GM18502 (cell line): ENCODE data around the gene CDK15.
"Not testable (repeated sequence)": the region's sequence is repeated elsewhere in the genome, so short reads cannot be mapped to it uniquely, and the experiment has no call there.

Source experiments
- ATAC-seq: cut with Tn5 transposase; IDR thresholded peaks from one replicate; pipeline ENCODE4 v1.9.1; 2021; ENCODE audit warnings: mild to moderate bottlenecking; ENCODE audit not compliant: unreplicated experiment, poor library complexity

CDK15 gene

DNA sequence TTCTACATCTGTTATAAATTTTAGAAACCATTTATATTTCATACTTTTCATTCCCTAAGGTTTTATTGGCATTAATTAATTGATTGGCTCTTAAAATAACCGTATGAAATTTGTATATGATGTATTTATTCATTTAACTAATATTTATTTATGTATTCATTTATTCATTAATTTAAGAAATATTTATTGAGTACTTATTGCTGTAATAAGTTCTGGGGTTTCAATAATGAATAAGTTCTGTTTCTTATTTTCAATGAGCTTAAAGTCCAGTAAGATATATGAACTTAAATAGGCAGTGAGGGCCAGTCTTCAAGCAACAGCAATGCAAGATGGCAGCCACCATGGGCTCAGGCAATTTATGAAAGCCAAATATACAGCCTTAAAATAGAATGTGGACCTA, 17.9 kb downstream of the CDK15 start:
- ATAC-seq = no peak

DNA sequence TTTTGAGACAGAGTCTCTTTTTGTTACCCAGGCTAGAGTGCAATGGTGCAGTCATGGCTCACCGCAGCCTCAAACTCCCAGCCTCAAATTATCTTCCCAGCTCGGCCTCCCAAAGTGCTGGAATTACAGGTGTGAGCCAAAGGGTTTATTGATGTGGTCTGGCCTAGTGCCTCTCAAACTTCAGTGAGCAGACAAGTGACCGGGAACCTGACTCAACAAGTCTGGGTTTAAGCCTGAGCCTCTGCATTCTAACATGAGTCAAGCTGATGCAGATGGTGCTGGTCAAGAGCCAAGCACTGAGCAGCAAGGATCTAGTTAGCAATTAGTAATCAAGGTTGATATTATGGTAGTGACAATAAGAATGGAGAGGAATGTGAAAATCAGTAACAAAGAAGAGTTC, 21.3 kb downstream of the CDK15 start:
- no peak for ATAC-seq

DNA sequence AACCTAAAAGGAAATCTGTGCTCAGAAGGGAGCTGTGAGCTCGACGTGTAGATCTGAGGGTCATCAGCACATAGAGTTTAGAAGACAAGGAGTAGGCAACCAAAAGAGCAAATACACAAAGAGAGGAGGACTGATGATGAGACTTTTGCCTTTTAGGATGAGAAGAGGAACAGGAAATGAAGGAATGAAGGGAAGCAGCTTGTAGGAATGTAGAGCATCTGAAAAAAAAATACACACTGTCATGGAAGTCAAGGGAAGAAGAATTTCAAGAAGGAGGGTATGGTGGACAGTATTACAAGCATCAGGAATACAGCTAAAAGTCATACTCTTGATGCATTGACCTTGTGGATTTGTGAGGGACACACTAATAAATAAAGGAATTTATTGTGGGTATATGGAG, 21.9 kb downstream of the CDK15 start:
- ATAC-seq = no peak

DNA sequence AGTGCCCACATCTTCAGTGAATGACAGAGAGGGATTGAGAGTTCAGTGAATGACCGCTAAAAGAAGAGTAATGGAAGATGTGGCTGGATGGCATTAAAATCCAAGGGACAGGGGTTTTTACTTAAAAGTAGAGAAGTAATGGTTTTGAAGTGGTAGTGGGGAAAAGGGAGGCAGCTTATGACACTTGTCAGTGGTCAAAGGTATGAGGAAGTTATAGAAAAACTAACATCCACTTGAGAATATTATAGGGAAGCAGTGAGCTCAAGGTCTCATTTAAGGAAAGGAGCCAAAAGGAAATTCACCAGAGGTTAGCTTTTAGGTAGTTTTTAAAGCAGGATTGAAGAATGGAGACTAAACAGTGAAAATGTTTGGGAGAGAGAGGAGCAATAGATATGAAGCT, 24.3 kb downstream of the CDK15 start:
- ATAC-seq = no peak

DNA sequence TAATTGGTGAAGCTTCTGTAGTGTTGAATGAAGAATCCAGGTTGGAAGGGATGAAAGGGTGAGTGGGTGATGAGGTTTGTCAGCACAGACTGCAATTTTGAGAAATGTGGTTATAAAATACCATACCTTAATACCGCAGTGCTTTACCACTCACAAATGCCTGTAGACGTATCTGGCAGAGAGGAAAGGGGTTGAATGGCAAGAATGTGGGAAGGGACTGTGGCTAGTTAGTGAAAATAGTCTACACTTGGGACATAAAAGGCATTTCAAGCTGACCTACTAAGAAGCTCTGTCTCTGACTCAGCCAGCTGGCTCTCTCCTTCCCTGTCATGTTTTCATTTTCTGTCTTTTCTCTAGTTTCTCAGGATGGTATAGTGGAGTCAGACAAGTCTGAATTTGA, 25.1 kb downstream of the CDK15 start:
- ATAC-seq = no peak

DNA sequence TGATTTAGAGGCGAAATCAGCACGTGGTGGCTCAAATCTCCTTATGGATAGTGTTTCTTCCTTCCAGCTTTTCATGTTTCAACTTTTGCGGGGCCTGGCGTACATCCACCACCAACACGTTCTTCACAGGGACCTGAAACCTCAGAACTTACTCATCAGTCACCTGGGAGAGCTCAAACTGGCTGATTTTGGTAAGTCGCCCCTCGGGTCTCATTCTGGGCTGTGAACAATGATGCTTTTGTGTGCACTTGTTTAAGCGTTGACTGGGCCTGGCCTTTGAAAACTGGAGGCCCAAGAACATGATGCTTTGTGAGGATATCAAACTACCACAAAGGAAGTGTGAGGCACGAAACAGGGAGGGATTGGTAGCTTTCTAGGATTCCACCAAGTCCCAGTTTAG, 27.4 kb downstream of the CDK15 start:
- ATAC-seq = no peak

DNA sequence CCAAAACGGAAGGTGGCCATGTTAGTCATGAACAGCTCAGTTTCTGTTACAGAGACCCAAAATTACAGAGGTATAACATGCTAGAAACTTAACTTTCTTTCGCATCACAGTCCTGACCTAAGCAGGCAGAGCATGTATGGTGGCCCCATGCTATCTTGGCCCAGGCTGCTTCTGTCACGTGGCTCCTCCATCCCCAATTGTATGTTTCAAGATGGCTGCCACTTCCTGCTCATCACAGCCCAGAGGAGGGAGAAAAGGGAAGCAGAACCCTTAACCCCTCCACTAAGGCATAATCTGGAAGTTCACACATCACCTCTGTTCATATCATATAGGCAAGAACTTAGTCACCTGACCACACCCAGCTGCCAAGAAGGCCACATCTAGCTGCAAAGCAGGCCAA, 28.7 kb downstream of the CDK15 start:
- ATAC-seq = no peak

DNA sequence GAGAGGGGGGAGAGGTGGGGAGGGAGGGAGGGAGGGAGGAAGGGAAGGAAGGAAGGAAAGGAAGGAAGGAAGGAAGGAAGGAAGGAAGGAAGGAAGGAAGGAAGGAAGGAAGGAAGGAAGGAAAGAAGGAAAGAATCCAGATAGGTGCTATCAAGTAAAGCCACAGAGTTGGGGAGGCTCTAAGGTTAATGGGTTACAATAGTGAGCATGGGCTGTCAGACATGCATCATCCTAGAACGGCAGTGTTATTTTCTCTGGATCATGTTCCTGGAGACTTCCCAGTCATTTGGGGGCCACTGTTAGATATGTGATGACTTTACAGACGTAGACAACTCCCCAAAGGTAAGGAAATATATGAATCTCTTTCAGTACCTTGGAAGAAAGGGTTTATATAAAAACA, 31.1 kb downstream of the CDK15 start:
- no peak for ATAC-seq

DNA sequence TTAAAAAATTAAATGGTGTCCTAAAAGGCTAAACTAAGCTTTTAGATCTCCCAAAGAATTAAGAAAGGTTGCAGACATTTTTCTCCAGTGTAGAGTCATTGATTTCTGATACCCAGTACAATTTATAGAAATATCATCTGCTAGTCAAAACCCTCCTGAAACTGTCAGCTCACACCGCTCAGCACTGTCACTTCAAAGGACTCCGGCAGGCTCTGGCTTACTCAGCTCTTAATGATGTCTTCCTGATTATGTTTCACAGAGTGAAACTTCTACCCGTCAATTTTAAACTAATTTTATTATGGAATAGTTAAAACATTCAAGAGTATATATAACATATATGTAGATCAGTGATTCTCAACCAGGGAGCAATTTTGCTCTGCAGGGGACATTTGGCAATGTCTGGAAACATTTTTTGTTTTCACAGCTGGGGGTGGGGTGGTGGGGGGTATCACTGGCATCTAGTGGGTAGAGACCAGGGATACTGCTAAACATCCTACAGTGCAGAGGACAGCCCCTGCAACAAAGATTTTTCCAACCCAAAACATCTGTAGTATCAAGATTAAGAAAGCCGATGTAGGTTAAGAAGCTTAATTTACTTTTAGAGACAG, 31.6 kb downstream of the CDK15 start:
- ATAC-seq = no peak

DNA sequence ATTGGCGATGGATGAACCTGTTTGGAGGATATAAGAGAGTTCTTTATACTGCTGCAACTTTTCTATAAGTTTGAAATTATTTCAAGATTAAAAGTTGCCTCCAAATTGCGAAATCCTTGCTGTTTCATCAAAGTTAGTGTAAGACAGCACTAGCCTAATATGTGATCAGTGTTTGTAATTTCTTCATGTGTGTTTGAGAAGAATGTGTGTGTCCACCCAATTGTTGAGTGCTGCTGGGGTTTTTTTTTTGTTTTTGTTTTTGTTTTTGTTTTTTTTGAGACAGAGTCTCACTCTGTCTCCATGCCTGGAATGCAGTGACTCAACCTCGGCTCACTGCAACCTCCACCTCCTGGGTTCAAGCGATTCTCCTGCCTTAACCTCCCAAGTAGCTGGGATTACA, 33.4 kb downstream of the CDK15 start:
- no peak for ATAC-seq

DNA sequence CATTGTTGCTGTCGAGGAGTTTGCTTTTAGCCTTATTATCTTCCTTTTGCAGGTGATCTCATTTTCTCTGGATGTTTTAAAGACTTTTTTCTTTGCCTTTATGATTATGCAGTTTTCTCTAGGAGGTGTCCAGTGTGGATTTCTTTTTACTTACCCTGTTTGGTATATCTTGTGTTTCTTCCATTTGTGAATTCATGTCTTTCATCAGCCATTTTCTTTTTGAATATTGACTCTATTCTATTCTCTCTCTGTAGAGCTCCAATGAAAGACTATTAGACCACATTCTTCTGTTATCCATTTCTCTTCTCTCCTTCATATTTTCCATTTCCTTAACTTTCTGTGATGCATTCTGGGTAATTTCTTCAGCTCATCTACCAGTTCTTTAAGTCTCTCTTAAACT, 34.4 kb downstream of the CDK15 start:
- ATAC-seq = no peak

DNA sequence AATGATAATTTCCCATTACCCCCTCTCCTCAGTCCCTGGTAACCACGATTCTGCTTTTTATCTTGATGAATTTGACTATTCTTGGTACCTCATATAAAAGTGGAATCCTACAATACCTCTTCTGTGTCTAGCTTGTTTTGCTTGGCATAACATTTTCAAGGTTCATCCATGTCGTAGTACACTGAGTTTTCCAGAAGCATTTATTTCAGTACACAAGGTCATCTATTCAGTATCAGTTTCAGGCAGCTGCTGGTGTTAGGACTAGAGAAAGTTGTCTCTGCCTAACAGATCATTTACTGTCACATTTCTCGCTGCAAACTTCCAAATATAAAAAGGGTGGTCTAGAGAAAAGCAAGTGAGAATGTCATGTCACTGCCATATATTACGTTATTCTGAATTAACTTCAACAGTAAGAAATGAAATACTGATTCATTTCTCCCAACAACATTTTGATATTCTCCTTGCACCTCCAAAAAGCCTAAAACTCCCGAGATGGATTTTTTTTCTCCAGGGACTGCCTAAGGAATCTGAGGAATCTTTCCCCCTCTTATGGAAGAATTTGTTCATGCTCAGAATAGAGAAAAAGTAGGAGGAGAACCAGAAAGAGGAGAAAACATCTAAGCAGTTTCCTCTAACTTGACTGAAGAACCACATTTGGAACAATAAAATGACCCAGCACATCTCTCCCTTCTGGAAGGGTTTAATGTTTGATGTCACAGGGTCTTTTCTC, 36.0 kb downstream of the CDK15 start:
- ATAC-seq = no peak

DNA sequence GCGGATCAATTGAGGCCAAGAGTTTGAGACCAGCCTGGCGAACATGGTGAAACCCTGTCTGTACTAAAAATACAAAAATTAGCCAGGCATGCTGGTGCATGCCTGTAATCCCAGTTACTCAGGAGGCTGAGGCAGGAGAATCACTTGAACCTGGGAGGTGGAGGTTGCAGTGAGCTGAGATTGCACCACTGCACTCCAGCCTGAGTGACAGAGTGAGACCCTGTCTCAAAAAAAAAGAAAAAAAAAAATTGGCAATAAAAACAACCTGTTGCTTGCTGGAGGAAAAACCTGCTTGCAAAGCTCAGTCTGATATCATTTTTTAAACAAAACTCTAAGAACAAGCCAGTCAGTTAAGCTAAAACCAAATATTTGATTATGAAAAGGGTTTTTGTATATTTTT, 38.6 kb downstream of the CDK15 start:
- ATAC-seq = not testable (repeated sequence)

DNA sequence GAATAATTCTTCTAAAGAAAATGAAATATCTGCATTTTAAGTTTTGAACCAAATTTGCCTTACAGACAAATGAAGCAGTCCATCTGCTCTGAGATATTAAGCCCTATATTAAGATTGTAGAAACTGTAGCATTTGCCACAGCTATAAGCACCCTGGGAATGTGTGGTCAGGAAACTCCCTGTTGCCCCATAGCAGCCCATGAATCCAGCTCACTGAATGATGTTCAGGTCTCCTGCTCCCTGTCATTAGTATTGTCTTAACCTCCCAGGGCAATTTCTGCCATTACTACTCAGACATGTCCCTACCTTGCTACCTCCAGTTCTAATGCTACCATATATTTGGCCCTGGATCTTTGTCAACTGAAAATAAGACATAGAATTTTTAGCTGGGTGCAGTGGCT, 41.1 kb downstream of the CDK15 start:
- no peak for ATAC-seq

DNA sequence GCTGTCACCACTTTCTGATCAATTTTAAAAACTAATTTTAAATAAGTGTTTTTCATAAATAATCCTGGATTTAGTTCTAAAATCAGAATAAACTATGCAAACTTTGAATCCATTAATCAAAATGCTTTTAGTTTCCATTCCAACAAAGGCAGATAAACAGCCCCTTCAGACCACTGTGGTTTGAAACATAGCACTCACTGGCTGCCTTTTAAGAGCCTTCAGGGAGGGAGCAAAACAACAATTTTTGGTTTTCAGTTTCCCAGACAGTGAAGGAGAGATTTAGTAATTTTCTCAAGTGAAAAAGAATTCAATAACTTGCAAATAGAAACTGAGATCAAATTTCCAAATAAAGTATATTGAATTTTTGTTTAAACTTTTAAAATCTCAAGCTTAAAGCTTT, 46.1 kb downstream of the CDK15 start:
- no peak for ATAC-seq

DNA sequence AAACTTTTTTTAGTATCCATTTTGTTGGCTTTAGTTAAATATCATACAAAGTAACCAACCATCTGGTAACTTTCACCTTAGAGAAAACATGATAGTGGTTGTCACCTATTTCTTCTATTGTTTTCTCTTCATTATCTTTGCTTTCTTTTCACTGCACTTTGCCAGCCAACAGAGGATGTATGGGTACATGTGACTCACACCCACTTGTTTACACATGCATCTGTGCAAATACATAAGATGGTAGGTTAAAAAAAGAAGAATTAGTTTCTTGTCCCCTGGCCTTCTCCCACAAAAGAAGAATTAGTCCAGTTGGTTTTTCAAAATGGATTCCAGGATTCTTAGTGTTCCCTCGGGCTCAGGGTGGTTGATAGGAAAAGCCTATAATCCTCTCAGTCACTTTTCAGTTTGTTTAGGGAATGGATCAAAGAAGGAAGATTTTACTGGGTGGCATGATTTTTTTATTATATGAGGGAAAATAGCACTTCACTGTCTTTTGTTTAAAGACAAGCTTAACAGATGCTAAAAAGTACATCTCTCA, 46.6 kb downstream of the CDK15 start:
- ATAC-seq = no peak

DNA sequence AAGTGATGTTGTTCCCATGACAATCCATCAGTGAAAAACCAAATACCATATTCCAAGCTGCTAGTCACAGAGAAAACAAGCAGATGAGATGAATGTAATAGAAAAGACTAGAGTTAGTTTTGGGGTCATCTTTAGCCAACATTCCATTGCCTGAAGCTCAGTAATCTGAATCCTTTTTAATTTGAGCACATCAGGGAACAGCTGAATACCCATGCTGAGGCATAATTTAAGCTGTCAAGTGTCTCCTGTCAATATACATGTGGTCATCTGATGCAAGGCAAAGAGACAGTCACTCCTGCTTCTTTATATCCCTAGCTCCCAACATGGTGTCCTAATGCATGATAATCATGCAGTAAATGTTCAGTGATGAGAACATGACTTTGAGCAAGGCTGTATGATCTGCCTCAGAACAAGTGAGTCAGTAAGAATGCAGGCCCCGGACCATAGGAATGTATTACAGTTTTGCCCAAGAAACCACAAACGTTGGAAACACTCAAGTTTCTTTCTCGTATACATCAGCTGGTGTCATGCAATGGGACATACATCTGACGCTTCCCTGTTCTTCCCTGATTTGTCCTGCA, 48.0 kb downstream of the CDK15 start:
- ATAC-seq = no peak

DNA sequence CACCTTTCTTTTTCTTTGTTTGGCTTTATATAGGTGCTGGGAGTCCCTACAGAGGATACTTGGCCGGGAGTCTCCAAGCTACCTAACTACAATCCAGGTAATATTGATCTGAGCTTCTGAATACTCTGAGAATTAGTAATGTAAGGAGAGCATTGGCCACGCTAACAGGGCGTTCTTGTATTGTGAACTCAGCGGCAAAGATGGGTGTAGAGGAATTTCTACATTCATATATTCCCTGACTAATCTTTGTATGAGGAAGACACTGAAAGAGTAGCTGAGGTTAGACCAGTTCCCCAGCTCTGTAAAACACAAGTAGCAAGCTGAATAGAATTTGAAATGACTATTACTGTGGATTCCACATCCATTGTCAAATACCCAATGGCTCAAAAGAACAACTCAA, 48.5 kb downstream of the CDK15 start:
- no peak for ATAC-seq

DNA sequence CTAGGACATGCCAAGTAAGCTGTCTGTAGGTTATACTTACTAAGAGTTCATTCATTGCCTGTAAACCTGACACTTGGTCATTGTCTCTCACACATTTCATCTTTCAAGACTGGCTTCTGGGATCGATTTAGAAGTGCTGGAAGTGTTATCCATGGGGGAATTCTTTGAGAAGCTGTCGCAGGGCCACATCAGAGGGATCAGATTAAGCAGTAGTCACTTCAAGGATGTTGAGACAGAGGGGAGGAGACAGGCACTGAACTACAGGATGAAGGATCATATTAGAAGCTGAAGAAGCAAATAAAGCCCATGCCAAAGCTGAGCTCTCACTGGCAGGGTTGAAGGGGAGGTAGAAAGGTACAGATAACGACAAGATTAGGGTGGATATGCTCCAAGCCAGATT, 49.0 kb downstream of the CDK15 start:
- ATAC-seq = no peak

DNA sequence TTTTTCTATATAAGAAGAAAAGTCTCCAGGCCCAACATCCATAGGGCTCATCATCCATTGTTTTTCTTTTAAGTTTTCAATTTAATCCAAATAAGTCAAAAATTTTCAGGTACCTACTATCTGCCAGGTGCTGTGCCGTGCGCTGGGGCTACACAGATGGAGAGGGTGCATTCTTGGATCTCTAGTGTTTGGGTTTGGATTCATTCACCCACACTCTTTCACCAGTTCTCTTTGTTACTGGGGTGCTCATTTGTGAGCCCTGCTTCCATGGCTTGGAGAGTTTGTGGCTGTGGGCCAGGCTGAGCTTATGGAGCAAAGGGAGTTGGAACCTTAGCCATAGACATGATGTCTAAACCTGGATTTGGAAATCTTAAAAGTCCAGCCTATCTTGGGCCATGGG, 51.0 kb downstream of the CDK15 start:
- ATAC-seq = no peak

DNA sequence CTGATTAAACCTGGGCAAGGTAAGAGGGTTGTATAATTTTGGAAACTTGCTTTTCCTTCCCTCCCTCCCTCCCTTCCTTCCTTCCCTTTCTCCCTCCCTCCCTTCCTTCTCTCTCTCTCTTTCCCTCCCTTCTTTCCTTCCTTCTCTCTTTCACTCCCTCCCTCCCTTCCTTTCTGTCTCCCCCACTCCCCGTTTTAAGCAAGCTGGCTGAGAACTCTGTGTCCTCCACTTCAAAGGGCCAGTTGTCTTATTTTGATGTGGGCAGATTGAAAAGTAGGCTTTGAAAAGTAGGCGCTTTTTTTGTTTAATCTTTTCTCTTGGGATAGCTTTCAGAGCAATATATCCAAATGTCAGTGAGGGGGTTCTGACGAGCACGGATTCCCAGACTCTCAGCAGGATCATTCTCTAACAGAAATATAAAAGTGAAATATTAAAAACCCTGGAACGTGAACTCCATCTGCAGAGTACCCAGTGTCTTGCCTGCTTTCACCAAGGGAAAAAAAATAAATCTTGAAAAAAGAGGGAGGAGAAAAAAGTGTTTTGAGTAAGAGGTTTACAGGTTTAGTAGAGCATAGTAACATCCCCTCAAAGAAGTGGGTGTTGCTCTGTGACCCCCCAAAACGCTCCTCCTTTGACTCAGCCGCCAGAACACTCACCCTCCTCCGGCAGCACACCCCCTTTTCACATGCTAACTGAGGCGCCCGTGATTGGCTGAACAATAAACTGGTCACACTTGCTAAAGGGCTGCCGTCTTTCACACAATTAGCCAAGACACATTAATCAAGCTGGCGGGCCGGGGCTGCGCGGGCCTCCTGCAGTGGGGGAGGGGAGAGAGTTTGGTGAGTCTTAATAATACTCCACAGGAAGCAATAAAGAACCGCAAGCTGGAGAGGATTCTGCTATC, 52.2 kb downstream of the CDK15 start:
- no peak for ATAC-seq
